GM12878 (cell line): ENCODE data around the gene B4GALT7. TPM values are rescaled to one million over a fixed set of nuclear protein-coding genes. Genes with fewer than 3 reads are reported as not detected.

Experiments
- ATAC-seq: fragments of 200-7000 bp; cut with Tn5 transposase; 3 replicates; pipeline ENCODE4 v1.9.1; 2020; ENCODE audit warnings: mild to moderate bottlenecking, moderate library complexity
- BruUV-seq: library from RNA; stranded (reverse); fragments of 400-500 nt; replicated peaks from 2 replicates; lab custom pipeline; 2021; lab: Mats Ljungman, UMichigan
- CTCF ChIA-PET: fragments of 300-600 bp; sonication (Branson Sonifier 250); formaldehyde crosslinking; extraction: SDS; loops from one replicate; lab custom pipeline; 2021; ENCODE audit warnings: inconsistent platforms; lab: Yijun Ruan, JAX
- POLR2A ChIA-PET: fragments of 350-600 bp; formaldehyde crosslinking; extraction: SDS; loops from one replicate; lab custom pipeline; 2021; ENCODE audit warnings: inconsistent platforms; lab: Charles Lee
- RAD21 ChIA-PET: fragments of 300-600 bp; sonication (Branson Sonifier 250); formaldehyde crosslinking; loops from one replicate; lab custom pipeline; 2023; ENCODE audit warnings: antibody characterized with exemption; ENCODE audit not compliant: unreplicated experiment; lab: Charles Lee
- SMC1A ChIA-PET: fragments of 300-600 bp; sonication (Branson Sonifier 250); formaldehyde crosslinking; loops from one replicate; lab custom pipeline; 2023; ENCODE audit not compliant: unreplicated experiment, uncharacterized antibody; lab: Charles Lee
- DNase-seq: peaks from one replicate; pipeline ENCODE4 v3.0.0-alpha.2; 2011; ENCODE audit warnings: low read depth, low spot score
- FAIRE-seq: peaks from 3 replicates; lab custom pipeline; 2011; peaks lifted over from hg19 to GRCh38; lab: Jason Lieb, UNC
- H2AFZ ChIP-seq: 2 replicates; pipeline ENCODE4 v1.6.0; 2011; ENCODE audit warnings: low read depth, low read length, control low read depth; ENCODE audit not compliant: control insufficient read depth
- H3K27ac ChIP-seq: 2 replicates; pipeline ENCODE4 v1.5.1; 2011; ENCODE audit warnings: control low read depth; ENCODE audit not compliant: control insufficient read depth, insufficient read depth
- H3K27me3 ChIP-seq, 2 experiments: replicated peaks in 1 of 2; 2 replicates each; pipeline versions ENCODE4 v1.6.0 to v1.6.1; 2011; ENCODE audit warnings: low read length in 1 of 2; ENCODE audit not compliant: control insufficient read depth in 2 of 2, insufficient read depth in 2 of 2
- H3K36me3 ChIP-seq, 2 experiments: 2 replicates each; pipeline ENCODE4 v1.5.1; 2011; ENCODE audit warnings: low read length in 1 of 2; ENCODE audit not compliant: control insufficient read depth in 2 of 2, insufficient read depth in 2 of 2
- H3K4me1 ChIP-seq: 2 replicates; pipeline ENCODE4 v1.6.1; 2011; ENCODE audit warnings: mild to moderate bottlenecking, low read length, moderate library complexity, mixed read lengths; ENCODE audit not compliant: control insufficient read depth, insufficient read depth
- H3K4me2 ChIP-seq: 2 replicates; pipeline ENCODE4 v1.6.0; 2011; ENCODE audit warnings: control low read depth; ENCODE audit not compliant: control insufficient read depth, insufficient read depth
- H3K4me3 ChIP-seq: fragments of 200-600 bp; sonication (generic); 2 replicates; pipeline ENCODE4 v1.5.1; 2016
- H3K79me2 ChIP-seq: 2 replicates; pipeline ENCODE4 v1.6.0; 2011; ENCODE audit warnings: low read length; ENCODE audit not compliant: control insufficient read depth, insufficient read depth
- H3K9ac ChIP-seq: 2 replicates; pipeline ENCODE4 v1.8.0; 2011; ENCODE audit warnings: low read length, control low read depth, mixed read lengths; ENCODE audit not compliant: control insufficient read depth, insufficient read depth
- H3K9me3 ChIP-seq: replicated peaks from 3 replicates; pipeline ENCODE4 v1.5.1; 2011; ENCODE audit warnings: mild to moderate bottlenecking, low read length; ENCODE audit not compliant: control insufficient read depth, insufficient read depth
- H4K20me1 ChIP-seq: 2 replicates; pipeline ENCODE4 v1.6.0; 2011; ENCODE audit not compliant: control insufficient read depth, insufficient read depth
- POLR2AphosphoS5 ChIP-seq: IDR thresholded peaks from 2 replicates; pipeline ENCODE4 v1.6.1; 2011; ENCODE audit warnings: mild to moderate bottlenecking, low read length, inconsistent platforms
- WGBS: methylation state at CpG from one replicate; pipeline ENCODE4 v1.1.6; 2016; ENCODE audit warnings: low lambda C conversion rate; ENCODE audit not compliant: insufficient replicate concordance, insufficient coverage; ENCODE audit errors: missing lambda C conversion rate; 5-methylcytosine and 5-hydroxymethylcytosine counted together
- in situ Hi-C: fragments of 300-500 bp; cut with MboI; formaldehyde crosslinking; loops from 9 replicates; pipeline ENCODE4 v1.14.3; 2018; ENCODE audit warnings: mixed read lengths
- intact Hi-C: fragments of 100-400 bp; cut with micrococcal nuclease; formaldehyde crosslinking; loops from one replicate; pipeline ENCODE4 v1.14.2; 2022; ENCODE audit not compliant: unreplicated experiment
- polyA plus RNA-seq, 11 experiments: library from polyadenylated mRNA; depleted of rRNA in 4 of 11; unstranded in 6 of 11; stranded (reverse) in 5 of 11; fragments of >200 nt; fragmentation: Nextera tagmentation in 4 of 11; fragmentation: Illumina TruSeq in 1 of 11; extraction: Ambion mirVana in 4 of 11; extraction: Trizol in 1 of 11; gene quantifications; 1 replicate in 1 of 11; 2 replicates in 10 of 11; pipeline versions ENCODE4 v1.2.1 to v1.2.3, GENCODE V29; 2011 to 2016; ENCODE audit warnings: inconsistent platforms in 2 of 11, missing spikeins in 2 of 11, low read depth in 1 of 11
- total RNA-seq, 4 experiments: library from RNA; depleted of rRNA in 3 of 4; stranded (reverse); fragments of >200 nt in 3 of 4; fragmentation: Illumina TruSeq in 1 of 4; extraction: Trizol in 1 of 4; gene quantifications; 2 replicates each; pipeline versions ENCODE4 v1.2.1 to v1.2.3, GENCODE V29; 2013 to 2021
- TF ChIP-seq, protein P1 (sequence below): fragments of 450-650 bp; conservative IDR thresholded peaks from 2 replicates; pipeline ENCODE4 v1.6.1; 2017; ENCODE audit warnings: mild to moderate bottlenecking, moderate library complexity

Gene B4GALT7
- total and polyA plus RNA-seq, 10 of the 15 experiments (the other 5 are each of a cell fraction or from before 2014, with no cell fraction given) = 0.34 to 27.3 (median 16.4) TPM

DNA sequence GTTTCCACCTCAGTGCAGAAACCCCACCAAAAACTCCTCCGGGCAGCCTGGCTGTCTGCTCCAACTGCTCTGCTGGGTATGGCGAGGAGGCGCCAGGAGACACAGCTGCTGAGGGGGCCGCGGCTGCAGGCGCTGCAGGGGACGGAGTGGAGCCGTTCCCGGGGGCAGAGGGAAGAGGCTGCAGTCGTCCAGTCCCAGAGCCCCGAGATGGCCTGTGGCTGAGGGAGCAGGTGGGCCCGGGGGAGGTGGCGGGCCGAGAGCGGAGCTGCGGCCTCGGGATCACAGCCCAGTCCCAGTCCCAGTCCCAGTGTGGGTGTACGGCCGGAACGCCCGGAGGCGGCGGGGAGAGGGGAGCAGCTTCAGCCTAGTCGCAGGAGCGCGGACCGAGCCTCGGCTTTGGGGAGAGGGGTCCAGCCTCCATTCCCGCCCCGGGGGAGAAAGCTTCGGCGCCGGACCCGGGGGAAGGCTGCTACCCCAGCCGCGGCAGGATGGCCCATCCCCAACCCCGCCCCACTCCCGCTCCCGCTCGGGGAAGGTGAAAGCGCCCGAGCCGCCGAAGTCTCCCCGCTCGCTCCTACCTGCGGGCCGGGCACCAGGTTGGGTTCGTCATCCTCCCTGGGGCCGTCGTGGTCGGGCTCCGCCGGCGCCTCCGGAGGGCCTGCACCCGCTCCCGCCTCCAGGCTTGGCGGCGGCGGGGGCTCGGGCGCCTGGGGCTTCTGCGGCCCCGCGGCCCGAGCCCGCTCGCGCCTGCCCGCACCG, 46.1 kb upstream of the B4GALT7 start:
- Histone ChIP-seq H3K9ac (peak overlapping the region; percentile 76), H3K79me2 (peaks cover 22% of the 10 kb centered on the region), H3K4me2 (peak overlapping the region; percentile 91), H3K36me3 (0 out of 4 replicates have a peak, but pooled peaks cover 0 to 3% of the 10 kb centered on the region in 2 experiments), H3K27ac (peak overlapping the region; percentile 57), H3K27me3 (no peaks in the 10 kb centered on the region), H3K9me3 (no peaks in the 10 kb centered on the region), H4K20me1 (no peaks in the 10 kb centered on the region; the same call in 1 of the 2 replicates), H3K4me1 (peaks cover 8% of the 10 kb centered on the region), H2AFZ (peak overlapping the region; percentile 72), H3K4me3 (peak overlapping the region; percentile 92)
- TF ChIP-seq, protein P1, sequence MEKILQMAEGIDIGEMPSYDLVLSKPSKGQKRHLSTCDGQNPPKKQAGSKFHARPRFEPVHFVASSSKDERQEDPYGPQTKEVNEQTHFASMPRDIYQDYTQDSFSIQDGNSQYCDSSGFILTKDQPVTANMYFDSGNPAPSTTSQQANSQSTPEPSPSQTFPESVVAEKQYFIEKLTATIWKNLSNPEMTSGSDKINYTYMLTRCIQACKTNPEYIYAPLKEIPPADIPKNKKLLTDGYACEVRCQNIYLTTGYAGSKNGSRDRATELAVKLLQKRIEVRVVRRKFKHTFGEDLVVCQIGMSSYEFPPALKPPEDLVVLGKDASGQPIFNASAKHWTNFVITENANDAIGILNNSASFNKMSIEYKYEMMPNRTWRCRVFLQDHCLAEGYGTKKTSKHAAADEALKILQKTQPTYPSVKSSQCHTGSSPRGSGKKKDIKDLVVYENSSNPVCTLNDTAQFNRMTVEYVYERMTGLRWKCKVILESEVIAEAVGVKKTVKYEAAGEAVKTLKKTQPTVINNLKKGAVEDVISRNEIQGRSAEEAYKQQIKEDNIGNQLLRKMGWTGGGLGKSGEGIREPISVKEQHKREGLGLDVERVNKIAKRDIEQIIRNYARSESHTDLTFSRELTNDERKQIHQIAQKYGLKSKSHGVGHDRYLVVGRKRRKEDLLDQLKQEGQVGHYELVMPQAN = peak; percentile 56; the same call in 1 of the 2 replicates
- no peak for TF ChIP-seq POLR2AphosphoS5
- no peak for FAIRE-seq
- no TSS peak for BruUV-seq
- intact Hi-C loops (loop anchor here (5.0 kb wide), 1 partner anchor 37 kb away; the partner anchor contains the start of gene DDX41), in situ Hi-C loops (no loop called here)
- SMC1A ChIA-PET = interaction anchor here (1.4 kb wide), 1 partner anchor 33 kb away, joined by 3 read pairs; no protein-coding TSS in a partner anchor
- POLR2A ChIA-PET = interaction anchor here (1.2 kb wide), 1 partner anchor 582 kb away, joined by 3 read pairs; no protein-coding TSS in a partner anchor
- no peak for DNase-seq
- CTCF ChIA-PET = interaction anchor here (0.7 to 1.1 kb wide), 2 partner anchors 45 to 244 kb away, joined by 3 read pairs; no protein-coding TSS in a partner anchor
- RAD21 ChIA-PET = interaction anchor here (0.9 kb wide), 1 partner anchor 52 kb away, joined by 3 read pairs; no protein-coding TSS in a partner anchor
- 2% methylated on average over 55 of the region's 72 CpGs for WGBS
- ATAC-seq = peak; percentile 65
